ENCODE data around the gene TMSB4X.
"Not testable (repeated sequence)": the region's sequence is repeated elsewhere in the genome, so short reads cannot be mapped to it uniquely, and the experiment has no call there.

TMSB4X gene

GRCh38 chrX:12974796-12975669, at the start of gene TMSB4X:
Gene TMSB4X, plus strand, starts transcription at chrX:12975110.
- peak; percentile 31 for DNase-seq

GRCh38 chrX:12929701-12930100, 45.2 kb upstream of the TMSB4X start:
- DNase-seq, result no peak

- no peak for DNase-seq
Measured at GRCh38 chrX:12930150-12930549, 44.8 kb upstream of the TMSB4X start.

GRCh38 chrX:12932244-12932643, 42.7 kb upstream of the TMSB4X start:
- DNase-seq, result no peak

- DNase-seq, result no peak
Measured at GRCh38 chrX:12934850-12935249, 40.1 kb upstream of the TMSB4X start.

- no peak for DNase-seq
Measured at GRCh38 chrX:12936947-12937346, 38.0 kb upstream of the TMSB4X start.

DNA sequence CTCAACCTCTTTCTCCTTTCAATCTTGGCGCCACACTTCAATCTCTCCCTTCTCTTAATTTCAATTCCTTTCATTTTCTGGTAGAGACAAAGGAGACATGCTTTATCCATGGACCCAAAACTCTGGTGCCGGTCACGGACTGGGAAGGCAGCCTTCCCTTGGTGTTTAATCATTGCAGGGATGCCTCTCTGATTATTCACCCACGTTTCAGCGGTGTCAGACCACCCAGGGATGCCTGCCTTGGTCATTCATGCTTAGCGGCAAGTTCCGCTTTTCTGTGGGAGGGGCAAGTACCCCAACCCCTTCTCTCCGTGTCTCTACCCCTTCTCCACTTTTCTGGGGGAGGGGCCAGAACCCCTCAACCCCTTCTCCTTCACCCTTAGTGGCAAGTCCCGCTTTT, 34.4 kb upstream of the TMSB4X start:
- DNase-seq, result not testable (repeated sequence)

- not testable (repeated sequence) for DNase-seq
Measured at GRCh38 chrX:12943592-12943991, 31.3 kb upstream of the TMSB4X start.

DNA sequence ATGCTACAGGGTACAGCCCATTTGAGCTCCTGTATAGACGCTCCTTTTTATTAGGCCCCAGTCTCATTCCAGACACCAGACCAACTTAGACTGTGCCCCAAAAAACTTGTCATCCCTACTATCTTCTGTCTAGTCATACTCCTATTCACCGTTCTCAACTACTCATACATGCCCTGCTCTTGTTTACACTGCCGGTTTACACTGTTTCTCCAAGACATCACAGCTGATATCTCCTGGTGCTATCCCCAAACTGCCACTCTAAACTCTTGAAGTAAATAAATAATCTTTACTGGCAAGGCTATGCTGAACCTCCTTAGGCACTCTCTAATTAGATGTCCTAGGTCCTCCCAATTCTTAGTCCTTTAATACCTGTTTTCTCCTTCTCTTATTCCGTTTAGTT, 30.5 kb upstream of the TMSB4X start:
- DNase-seq, result not testable (repeated sequence)

- DNase-seq, result no peak
Measured at GRCh38 chrX:12945494-12945893, 29.4 kb upstream of the TMSB4X start.

DNA sequence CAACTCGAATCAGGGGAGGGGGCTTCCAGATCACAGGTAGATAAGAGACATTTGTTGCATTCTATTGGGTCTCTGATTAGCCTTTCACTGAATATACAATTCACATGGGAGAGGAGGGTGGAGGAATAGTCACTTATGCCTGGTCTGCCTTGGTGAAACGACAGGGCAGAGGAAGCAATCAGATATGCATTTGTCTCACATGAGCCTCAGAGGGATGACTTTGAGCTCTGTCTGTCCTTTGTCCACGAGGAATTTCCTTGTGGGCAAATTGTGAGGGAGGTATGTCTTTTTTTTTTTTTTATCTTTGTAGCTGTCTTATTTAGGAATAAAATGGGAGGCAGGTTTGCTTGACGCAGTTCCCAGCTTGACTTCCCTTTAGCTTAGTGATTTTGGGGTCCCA, 28.5 kb upstream of the TMSB4X start:
- no peak for DNase-seq

- DNase-seq, result peak; percentile 22
Measured at GRCh38 chrX:12946838-12947544, 27.9 kb upstream of the TMSB4X start.

DNA sequence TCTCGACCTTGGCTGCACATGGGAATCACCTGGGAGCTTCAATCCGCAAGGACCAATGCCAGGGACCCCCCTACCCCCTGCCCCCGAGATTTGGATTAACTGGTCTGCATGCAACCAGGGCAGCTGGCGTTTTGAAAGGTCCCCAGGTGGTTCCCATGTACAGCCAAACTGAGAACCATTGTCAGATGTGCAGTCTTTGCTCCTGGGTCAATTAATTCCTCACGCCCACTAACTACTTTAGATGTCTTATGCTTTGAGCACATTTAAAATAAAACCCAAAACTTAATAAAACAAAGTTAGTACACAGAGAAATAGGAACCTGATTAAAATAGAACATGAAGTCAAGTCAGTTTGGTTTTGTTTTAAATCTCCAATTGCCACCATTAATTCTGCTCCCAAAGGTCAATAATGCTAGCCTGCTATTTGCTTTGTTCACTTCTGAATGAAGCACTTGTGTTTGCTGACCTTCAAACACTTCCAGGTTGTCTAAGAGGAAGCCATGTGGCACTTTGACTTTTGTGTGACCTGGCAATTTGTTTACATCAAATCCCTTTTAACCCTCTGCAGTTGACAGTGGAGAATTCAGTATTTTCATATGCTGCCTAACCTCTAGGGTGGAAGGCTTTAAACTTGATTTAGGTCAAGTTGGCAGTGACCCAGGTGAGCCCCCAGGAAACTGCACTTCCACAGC, 27.2 kb upstream of the TMSB4X start:
- no peak for DNase-seq

DNA sequence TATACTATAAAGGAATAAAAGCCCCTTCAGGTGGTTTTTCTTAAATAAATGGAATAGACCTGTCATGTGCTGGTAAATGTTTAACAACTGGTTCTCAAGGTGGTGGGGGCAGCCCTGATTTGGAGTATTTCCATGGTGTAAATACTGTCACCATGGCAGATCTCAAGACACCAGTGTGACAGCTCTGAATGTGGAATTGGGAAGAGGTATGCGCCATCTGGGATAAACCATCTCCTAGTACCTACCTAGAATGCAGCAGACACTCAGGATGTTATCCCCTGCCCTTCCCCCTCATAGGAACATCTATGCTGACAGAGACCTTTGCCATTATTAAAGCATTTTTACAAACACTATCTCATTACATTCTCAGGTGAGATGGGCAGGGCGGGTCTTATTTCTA, 26.4 kb upstream of the TMSB4X start:
- DNase-seq, result no peak

DNA sequence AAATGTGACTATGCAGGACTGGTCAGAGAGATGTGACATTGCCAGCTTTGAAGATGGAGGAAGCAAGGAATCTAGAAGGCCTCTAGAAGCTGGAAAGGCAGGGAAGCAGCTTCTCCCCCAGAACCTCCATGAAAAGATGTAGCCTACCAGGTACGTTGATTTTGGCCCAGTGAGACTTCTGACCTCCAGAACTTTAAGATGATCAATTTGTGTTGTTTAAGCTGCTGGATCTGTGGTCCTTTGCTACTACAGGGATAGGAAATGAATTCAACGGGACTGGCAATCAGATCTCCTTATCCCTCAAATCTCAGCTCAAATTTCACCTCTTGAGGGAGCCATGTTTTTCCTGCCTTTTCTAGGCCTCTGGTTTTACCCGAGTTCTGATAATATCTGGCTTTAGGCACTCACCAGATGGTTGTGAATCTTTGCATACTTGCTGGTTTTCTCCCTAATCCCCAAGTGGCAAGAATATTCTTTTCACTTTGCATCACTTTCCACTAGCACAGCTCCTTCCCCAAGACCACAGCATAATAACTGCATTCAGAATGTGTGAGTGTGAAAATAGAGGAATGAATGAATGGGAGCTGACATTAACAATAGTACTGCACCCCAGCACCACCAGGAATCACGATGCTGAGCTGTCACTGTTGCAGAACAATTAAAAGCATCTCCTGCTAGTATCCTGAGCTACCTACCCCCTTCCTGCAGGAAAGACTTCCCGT, 25.5 kb upstream of the TMSB4X start:
- no peak for DNase-seq

GRCh38 chrX:12949927-12950656, 24.8 kb upstream of the TMSB4X start:
- DNase-seq, result no peak

- DNase-seq, result no peak
Measured at GRCh38 chrX:12950851-12951594, 23.9 kb upstream of the TMSB4X start.

DNA sequence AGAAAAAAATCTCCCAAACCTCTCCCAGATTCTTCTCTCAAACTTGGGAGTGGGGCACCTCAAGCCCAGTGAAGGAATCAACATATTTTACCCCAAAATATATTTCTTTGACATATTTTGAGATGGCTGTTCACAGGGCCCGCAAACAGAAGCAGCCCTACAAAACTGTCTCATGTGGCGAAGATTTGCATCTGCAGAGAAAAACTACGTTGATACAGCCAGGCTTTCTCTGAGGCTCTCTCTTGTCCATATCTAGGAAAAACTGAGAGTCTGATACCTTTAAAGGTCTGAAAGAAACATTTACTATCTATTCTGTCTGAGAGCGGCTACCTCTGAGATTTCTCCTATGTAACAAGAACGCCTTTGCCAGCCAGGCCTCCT, 23.3 kb upstream of the TMSB4X start:
- no peak for DNase-seq

DNA sequence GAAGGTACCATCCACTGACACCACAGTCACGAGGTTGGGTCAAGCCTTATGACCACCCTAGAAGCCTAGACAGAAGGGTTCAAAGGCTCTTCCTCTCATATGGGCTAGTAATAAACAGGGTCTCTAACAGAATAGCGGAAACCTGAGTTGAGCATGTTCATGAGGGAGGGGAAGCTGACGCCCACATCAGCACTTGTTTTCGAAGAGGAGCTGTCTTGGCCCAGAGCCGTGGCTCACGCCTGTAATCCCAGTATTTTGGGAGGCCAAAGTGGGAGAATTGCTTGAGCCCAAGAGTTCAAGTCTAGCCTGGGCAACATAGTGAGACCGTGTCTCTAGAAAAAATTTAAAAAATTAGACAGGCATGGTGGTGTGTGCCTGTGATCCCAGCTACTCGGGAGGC, 21.5 kb upstream of the TMSB4X start:
- DNase-seq, result no peak

GRCh38 chrX:12954376-12954775, 20.5 kb upstream of the TMSB4X start:
- no peak for DNase-seq

DNA sequence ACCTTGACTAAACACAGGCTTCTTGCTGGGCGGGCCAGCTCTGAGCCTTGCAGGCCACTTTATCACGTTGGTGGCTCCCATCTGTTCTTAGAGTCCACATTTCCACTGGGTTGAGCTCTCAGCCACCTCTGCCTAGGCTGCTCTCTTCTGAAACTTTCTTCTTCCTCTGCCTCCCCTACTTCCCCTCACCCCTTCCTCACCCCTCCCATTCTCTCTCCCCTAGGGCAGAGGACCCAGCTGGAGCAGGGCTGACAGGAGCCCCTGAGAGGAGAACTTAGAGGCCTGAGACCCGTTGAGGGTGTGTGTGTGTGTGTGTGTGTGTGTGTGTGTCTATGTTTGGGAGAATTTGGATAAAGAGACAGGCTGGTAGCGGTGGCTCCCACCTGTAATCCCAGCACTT, 19.9 kb upstream of the TMSB4X start:
- DNase-seq, result no peak
